Sigmoid colon (tissue), 7 donors: ENCODE data around the gene FOXK2. TPM values are rescaled to one million over a fixed set of nuclear protein-coding genes. Genes with fewer than 3 reads are reported as not detected.
"Not testable (repeated sequence)": the region's sequence is repeated elsewhere in the genome, so short reads cannot be mapped to it uniquely, and the experiment has no call there.

Experiments used
- DNase-seq: peaks from one replicate; pipeline ENCODE4 v3.0.0-alpha.2; 2019
- H3K27ac ChIP-seq, 4 donors: fragments of 200-600 bp; sonication (generic); one replicate each; pipeline ENCODE4 v1.5.1; 2016 to 2019; ENCODE audit warnings: mild to moderate bottlenecking in 1 of 4
- H3K27me3 ChIP-seq, 3 donors: fragments of 200-600 bp; sonication (generic); one replicate each; pipeline ENCODE4 v1.5.1; 2019; ENCODE audit warnings: mild to moderate bottlenecking in 1 of 3
- H3K36me3 ChIP-seq, 4 donors: fragments of 200-600 bp; sonication (generic); one replicate each; pipeline ENCODE4 v1.5.1; 2016 to 2019
- H3K4me1 ChIP-seq, 4 donors: fragments of 200-600 bp; sonication (generic); one replicate each; pipeline ENCODE4 v1.5.1; 2017 to 2019
- H3K4me3 ChIP-seq, 4 donors: fragments of 200-600 bp; sonication (generic); one replicate each; pipeline ENCODE4 v1.5.1; 2017 to 2019; ENCODE audit warnings: mild to moderate bottlenecking in 2 of 4, moderate library complexity in 1 of 4
- H3K9me3 ChIP-seq, 4 donors: fragments of 200-600 bp in 3 of 4; sonication (generic) in 3 of 4; one replicate each; pipeline versions ENCODE4 v1.5.1 to v1.6.1; 2013 to 2019
- CTCF ChIP-seq, 4 experiments: fragments of 450-650 bp in 3 of 4; fragments of 200-600 bp in 1 of 4; IDR thresholded peaks; one replicate each; pipeline ENCODE4 v1.5.1; 2016 to 2019; ENCODE audit warnings: antibody characterized with exemption in 4 of 4, mild to moderate bottlenecking in 3 of 4, moderate library complexity in 2 of 4
- EP300 ChIP-seq, 4 donors: sonication (generic); formaldehyde crosslinking; IDR thresholded peaks; one replicate each; pipeline ENCODE4 v1.6.1; 2017; ENCODE audit warnings: antibody characterized with exemption in 4 of 4
- POLR2A ChIP-seq, 2 donors: fragments of 450-650 bp; IDR thresholded peaks; one replicate each; pipeline ENCODE4 v1.6.1; 2016; ENCODE audit warnings: antibody characterized with exemption in 2 of 2, mild to moderate bottlenecking in 2 of 2, moderate library complexity in 2 of 2
- POLR2AphosphoS5 ChIP-seq, 4 donors: sonication (generic); formaldehyde crosslinking; IDR thresholded peaks; one replicate each; pipeline ENCODE4 v1.6.1; 2017; ENCODE audit warnings: antibody characterized with exemption in 4 of 4
- WGBS, 2 donors: extraction: QIAGEN DNeasy Blood & Tissue Kit; methylation state at CpG; one replicate each; pipeline ENCODE4 v1.1.7; 2013; 5-methylcytosine and 5-hydroxymethylcytosine counted together
- intact Hi-C: fragments of 100-400 bp; cut with DNase I; formaldehyde crosslinking; loops from one replicate; pipeline ENCODE4 v1.15.1; 2023
- polyA plus RNA-seq, 3 donors: library from polyadenylated mRNA; stranded (reverse); fragments of 200-250 nt; gene quantifications; one replicate each; pipeline ENCODE4 v1.2.3, GENCODE V29; 2013
- total RNA-seq, 4 donors: library from RNA; depleted of rRNA; stranded (reverse); fragments of >200 nt; gene quantifications; one replicate each; pipeline ENCODE4 v1.1.0, GENCODE V29; 2016
- donor health status: healthy with polysubstance abuse.
- donor health status: Bipolar disorder and iron deficiency.
- donor health status: healthy.

FOXK2 gene
- total and polyA plus RNA-seq, 7 donors = 10.2 to 56.8 (median 29.3) TPM

GRCh38 chr17:82569621-82570020 is 50.1 kb downstream of the FOXK2 start:
- intact Hi-C loops = no loop called here
- DNase-seq = no peak
- TF ChIP-seq CTCF (IDR thresholded peaks at IDR 0.05) (no peak), EP300 (IDR thresholded peaks at IDR 0.05) (no peak), POLR2A (IDR thresholded peaks at IDR 0.05) (no peak), POLR2AphosphoS5 (IDR thresholded peaks at IDR 0.05) (no peak)
- no peak overlapping the region for H3K4me3 ChIP-seq
- H3K9me3 ChIP-seq = no peaks in the 10 kb centered on the region
- peaks cover 0 to 18% (median 14%) of the 10 kb centered on the region in 4 donors for H3K4me1 ChIP-seq
- 95 to 96% methylated on average over 11 of the region's 11 CpGs for WGBS, 2 donors
- no peaks in the 10 kb centered on the region for H3K27me3 ChIP-seq
- H3K36me3 ChIP-seq = peaks cover 19 to 94% (median 35%) of the 10 kb centered on the region in 4 donors
- no peak overlapping the region for H3K27ac ChIP-seq

- H3K36me3 ChIP-seq = peaks cover 19 to 94% (median 38%) of the 10 kb centered on the region in 4 donors
- H3K4me1 ChIP-seq = peaks cover 0 to 16% (median 10%) of the 10 kb centered on the region in 4 donors
- no peak overlapping the region for H3K4me3 ChIP-seq
- intact Hi-C loops = no loop called here
- no peak for TF ChIP-seq CTCF (IDR thresholded peaks at IDR 0.05)
- TF ChIP-seq EP300 (IDR thresholded peaks at IDR 0.05) = no peak
- 91 to 92% methylated on average over 9 of the region's 9 CpGs for WGBS, 2 donors
- no peaks in the 10 kb centered on the region for H3K27me3 ChIP-seq
- no peak for DNase-seq
- H3K27ac ChIP-seq = no peak overlapping the region
- no peaks in the 10 kb centered on the region for H3K9me3 ChIP-seq
Observed at GRCh38 chr17:82570277-82570676, 50.7 kb downstream of the FOXK2 start.

GRCh38 chr17:82571855-82572254 is 52.3 kb downstream of the FOXK2 start:
- WGBS, 2 donors = 94 to 95% methylated on average over 6 of the region's 6 CpGs
- H3K4me3 ChIP-seq = no peak overlapping the region
- H3K9me3 ChIP-seq = no peaks in the 10 kb centered on the region
- H3K4me1 ChIP-seq = peaks cover 0 to under 1% (median 0%) of the 10 kb centered on the region in 4 donors
- intact Hi-C loops = no loop called here
- H3K27ac ChIP-seq = no peak overlapping the region
- no peak for DNase-seq
- no peak for TF ChIP-seq POLR2AphosphoS5 (IDR thresholded peaks at IDR 0.05)
- no peak for TF ChIP-seq EP300 (IDR thresholded peaks at IDR 0.05)
- TF ChIP-seq CTCF (IDR thresholded peaks at IDR 0.05) = no peak
- TF ChIP-seq POLR2A (IDR thresholded peaks at IDR 0.05) = no peak
- no peaks in the 10 kb centered on the region for H3K27me3 ChIP-seq
- peaks cover 11 to 92% (median 40%) of the 10 kb centered on the region in 4 donors for H3K36me3 ChIP-seq

GRCh38 chr17:82574041-82574440 is 54.5 kb downstream of the FOXK2 start:
- peaks cover 10 to 78% (median 35%) of the 10 kb centered on the region in 4 donors for H3K36me3 ChIP-seq
- no peaks in the 10 kb centered on the region for H3K9me3 ChIP-seq
- TF ChIP-seq POLR2AphosphoS5 (IDR thresholded peaks at IDR 0.05) (no peak), CTCF (IDR thresholded peaks at IDR 0.05) (no peak), EP300 (IDR thresholded peaks at IDR 0.05) (no peak), POLR2A (IDR thresholded peaks at IDR 0.05) (no peak)
- no peaks in the 10 kb centered on the region for H3K27me3 ChIP-seq
- H3K4me1 ChIP-seq = no peaks in the 10 kb centered on the region
- 91 to 95% methylated on average over 11 of the region's 11 CpGs for WGBS, 2 donors
- H3K27ac ChIP-seq = no peak overlapping the region
- H3K4me3 ChIP-seq = no peak overlapping the region
- no peak for DNase-seq
- intact Hi-C loops = no loop called here

GRCh38 chr17:82575581-82576221 is 56.2 kb downstream of the FOXK2 start:
- H3K27me3 ChIP-seq, H3K27ac ChIP-seq, H3K9me3 ChIP-seq, H3K4me1 ChIP-seq, H3K4me3 ChIP-seq, intact Hi-C loops, DNase-seq: not testable (repeated sequence)
- peaks cover 10 to 63% (median 34%) of the 10 kb centered on the region in 4 donors for H3K36me3 ChIP-seq
- 97% methylated on average over 39 to 40 of the region's 52 CpGs for WGBS, 2 donors
